Prostate gland (tissue), 2 donors: Measurements from ENCODE around the gene HMGB3.

Experiments
- CTCF ChIP-seq, 4 experiments: fragments of 200-600 bp in 2 of 4; fragments of 450-650 bp in 2 of 4; sonication (generic) in 2 of 4; IDR thresholded peaks; 1 replicate in 3 of 4; 2 replicates in 1 of 4; pipeline ENCODE4 v1.5.1; 2016 to 2019; ENCODE audit warnings: antibody characterized with exemption in 4 of 4, mild to moderate bottlenecking in 2 of 4, moderate library complexity in 2 of 4
- POLR2A ChIP-seq: fragments of 450-650 bp; IDR thresholded peaks from one replicate; pipeline ENCODE4 v1.6.1; 2016; ENCODE audit warnings: antibody characterized with exemption, mild to moderate bottlenecking

- TF ChIP-seq CTCF (IDR thresholded peaks at IDR 0.05) (no peak), POLR2A (no peak)
Measured at GRCh38 chrX:150958177-150958576, 25.0 kb upstream of the HMGB3 start.
